GM10248 (cell line): ENCODE results near the gene TSPAN31.
A peak's percentile ranks its signal among the peaks of the same experiment; 100 is the strongest.
"Not testable (repeated sequence)": the region's sequence is repeated elsewhere in the genome, so short reads cannot be mapped to it uniquely, and the experiment has no call there.

Experiments
- CTCF ChIA-PET: fragments of 300-600 bp; sonication (Branson Sonifier 250); formaldehyde crosslinking; extraction: SDS; loops from one replicate; lab custom pipeline; 2021; ENCODE audit warnings: antibody characterized with exemption; lab: Yijun Ruan, JAX
- POLR2A ChIA-PET: fragments of 350-650 bp; sonication (Branson Sonifier 250); formaldehyde crosslinking; extraction: SDS; loops from one replicate; lab custom pipeline; 2020; ENCODE audit warnings: antibody characterized with exemption; lab: Yijun Ruan, JAX
- DNase-seq: peaks from one replicate; pipeline ENCODE4 v3.0.0; 2012; ENCODE audit errors: extremely low spot score
- CTCF ChIP-seq: IDR thresholded peaks from 2 replicates; pipeline ENCODE4 v1.5.1; 2012; ENCODE audit warnings: mild to moderate bottlenecking, low read depth; ENCODE audit errors: extremely low read depth, missing control alignments, control extremely low read depth

The TSPAN31 gene

GRCh38 chr12:57708296-57708695 is 36.5 kb upstream of the TSPAN31 start:
- no peak for DNase-seq
- TF ChIP-seq CTCF, result no peak
- POLR2A ChIA-PET, result no interaction called here
- CTCF ChIA-PET, result interaction anchor here (0.7 to 1.2 kb wide), 4 partner anchors 12 to 125 kb away, joined by 3 to 6 read pairs (median 3); no protein-coding TSS in a partner anchor

GRCh38 chr12:57712701-57713100 is 32.1 kb upstream of the TSPAN31 start:
- TF ChIP-seq CTCF, result no peak
- ChIA-PET POLR2A (no interaction called here), CTCF (interaction anchor here (1.0 kb wide), 2 partner anchors 18 to 19 kb away, joined by 3 read pairs; partner anchors contain the start of gene OS9)
- DNase-seq, result no peak

GRCh38 chr12:57713209-57713608 is 31.6 kb upstream of the TSPAN31 start:
- DNase-seq, result no peak
- ChIA-PET POLR2A (no interaction called here), CTCF (interaction anchor here (1.0 kb wide), 2 partner anchors 19 to 21 kb away, joined by 3 read pairs; partner anchors contain the start of gene OS9)
- TF ChIP-seq CTCF, result no peak

GRCh38 chr12:57715036-57715748 is 29.6 kb upstream of the TSPAN31 start:
- CTCF ChIA-PET, result interaction anchor here (1.3 to 1.5 kb wide), 3 partner anchors 11 to 22 kb away, joined by 4 read pairs; partner anchors contain the start of gene OS9
- DNase-seq, result peak; percentile 16
- POLR2A ChIA-PET, result not testable (repeated sequence)

- DNase-seq, result peak; percentile 11
- no peak for TF ChIP-seq CTCF
- ChIA-PET POLR2A (no interaction called here), CTCF (interaction anchor here (1.3 kb wide), 1 partner anchor 12 kb away, joined by 4 read pairs; no protein-coding TSS in a partner anchor)
Observed at GRCh38 chr12:57715786-57716185, 29.1 kb upstream of the TSPAN31 start.

GRCh38 chr12:57716305-57716704 is 28.5 kb upstream of the TSPAN31 start:
- ChIA-PET POLR2A (no interaction called here), CTCF (no interaction called here)
- no peak for DNase-seq
- TF ChIP-seq CTCF, result no peak

GRCh38 chr12:57717131-57717530 is 27.7 kb upstream of the TSPAN31 start:
- POLR2A ChIA-PET, result no interaction called here
- no peak for TF ChIP-seq CTCF
- CTCF ChIA-PET, result no interaction called here
- no peak for DNase-seq
